Measurements from ENCODE around the gene APOA1. TPM values are rescaled to one million over a fixed set of nuclear protein-coding genes. Genes with fewer than 3 reads are reported as not detected.

Gene APOA1
- total and polyA plus RNA-seq, 7 donors = 0.30 to 4.9 (median 0.45) TPM; not detected in 1

- intact Hi-C loops (cut with DNase I) = no loop called here
- ATAC-seq (no peak), DNase-seq (no peak)
- Histone ChIP-seq H3K27me3 (ENCODE audit: insufficient read depth in 3 of 3, low read length in 2 of 3) (no peaks in the 10 kb centered on the region), H3K4me3 (no peak within 1 kb of the TSS), H3K27ac (no peak within 1 kb of the TSS), H3K9me3 (no peaks in the 10 kb centered on the region), H3K36me3 (ENCODE audit: insufficient read depth in 1 of 2, low read depth in 1 of 2) (no peaks in the 10 kb centered on the region), H3K4me1 (no peaks in the 10 kb centered on the region)
- no peak for TF ChIP-seq CTCF (IDR thresholded peaks at IDR 0.05)
- 74 to 75% (median 75%) methylated on average over 9 of the region's 9 CpGs for WGBS, 3 donors
These were observed 7.8 kb downstream of the APOA1 start, which contains the start of gene APOC3 for GRCh38 chr11:116829525-116830183. Gene APOC3 (plus strand): TSS chr11:116829907. CDS start chr11:116830583, 676 bp downstream.

GRCh38 chr11:116828632-116829524 lies 8.5 kb downstream of the APOA1 start:
- H3K27me3 ChIP-seq (ENCODE audit: insufficient read depth in 3 of 3, low read length in 2 of 3) = no peaks in the 10 kb centered on the region
- intact Hi-C loops (cut with DNase I) = no loop called here
- no peak for ATAC-seq
- no peak overlapping the region for H3K4me3 ChIP-seq
- no peak overlapping the region for H3K27ac ChIP-seq
- H3K36me3 ChIP-seq (ENCODE audit: insufficient read depth in 1 of 2, low read depth in 1 of 2) = no peaks in the 10 kb centered on the region
- no peaks in the 10 kb centered on the region for H3K4me1 ChIP-seq
- DNase-seq = no peak
- WGBS, 3 donors = 68 to 71% (median 69%) methylated on average over 12 to 16 of the region's 16 CpGs
- no peak for TF ChIP-seq CTCF (IDR thresholded peaks at IDR 0.05)
- H3K9me3 ChIP-seq = no peaks in the 10 kb centered on the region

- 96 to 98% (median 96%) methylated on average over 4 to 6 of the region's 6 CpGs for WGBS, 3 donors
These were observed 10.0 kb downstream of the APOA1 start for GRCh38 chr11:116827461-116827860.

GRCh38 chr11:116826751-116827431 lies 10.5 kb downstream of the APOA1 start:
- H3K36me3 ChIP-seq (ENCODE audit: insufficient read depth in 1 of 2, low read depth in 1 of 2) = no peaks in the 10 kb centered on the region
- 70 to 76% (median 75%) methylated on average over 9 of the region's 9 CpGs for WGBS, 3 donors
- no peaks in the 10 kb centered on the region for H3K9me3 ChIP-seq
- ATAC-seq (no peak), DNase-seq (no peak)
- no peaks in the 10 kb centered on the region for H3K4me1 ChIP-seq
- no peak overlapping the region for H3K27ac ChIP-seq
- H3K4me3 ChIP-seq = no peak overlapping the region
- H3K27me3 ChIP-seq (ENCODE audit: insufficient read depth in 3 of 3, low read length in 2 of 3) = no peaks in the 10 kb centered on the region
- TF ChIP-seq CTCF (IDR thresholded peaks at IDR 0.05) = no peak
- intact Hi-C loops (cut with DNase I) = no loop called here

More at GRCh38 chr11:116827461-116827860, 10.0 kb downstream of the APOA1 start:
- H3K9me3 ChIP-seq = no peaks in the 10 kb centered on the region
- H3K4me3 ChIP-seq = no peak overlapping the region
- DNase-seq (no peak), ATAC-seq (no peak)
- no peaks in the 10 kb centered on the region for H3K36me3 ChIP-seq (ENCODE audit: insufficient read depth in 1 of 2, low read depth in 1 of 2)
- no peak overlapping the region for H3K27ac ChIP-seq
- intact Hi-C loops (cut with DNase I) = no loop called here
- no peaks in the 10 kb centered on the region for H3K4me1 ChIP-seq
- no peaks in the 10 kb centered on the region for H3K27me3 ChIP-seq (ENCODE audit: insufficient read depth in 3 of 3, low read length in 2 of 3)
- TF ChIP-seq CTCF (IDR thresholded peaks at IDR 0.05) = no peak
